Measurements from ENCODE around the gene MLLT3.

Gene MLLT3

GRCh38 chr9:20476912-20477521 lies 145.3 kb downstream of the MLLT3 start:
- Histone ChIP-seq H3K27me3 (no peaks in the 10 kb centered on the region; the same call in 1 of the 2 replicates), H3K9me3 (no peaks in the 10 kb centered on the region), H3K4me3 (ENCODE audit: low read depth, low read length) (no peak overlapping the region), H3K4me1 (no peaks in the 10 kb centered on the region), H3K36me3 (no peaks in the 10 kb centered on the region)
- TF ChIP-seq CTCF (IDR thresholded peaks at IDR 0.05; ENCODE audit: low read depth, low read length): no peak
- DNase-seq: no peak

GRCh38 chr9:20474496-20474895 lies 147.8 kb downstream of the MLLT3 start:
- H3K36me3 ChIP-seq: no peaks in the 10 kb centered on the region
- no peaks in the 10 kb centered on the region; the same call in none of the 2 replicates for H3K27me3 ChIP-seq

GRCh38 chr9:20473515-20474013 lies 148.7 kb downstream of the MLLT3 start:
- no peak for TF ChIP-seq CTCF (IDR thresholded peaks at IDR 0.05; ENCODE audit: low read depth, low read length)
- Histone ChIP-seq H3K27me3 (peaks cover 8% of the 10 kb centered on the region), H3K36me3 (no peaks in the 10 kb centered on the region), H3K9me3 (no peaks in the 10 kb centered on the region), H3K4me3 (ENCODE audit: low read depth, low read length) (no peak overlapping the region), H3K4me1 (no peaks in the 10 kb centered on the region)
- no peak for DNase-seq

More at GRCh38 chr9:20474496-20474895, 147.8 kb downstream of the MLLT3 start:
- no peak overlapping the region for H3K4me3 ChIP-seq (ENCODE audit: low read depth, low read length)
- H3K4me1 ChIP-seq: no peaks in the 10 kb centered on the region
- no peak for DNase-seq
- no peak for TF ChIP-seq CTCF (IDR thresholded peaks at IDR 0.05; ENCODE audit: low read depth, low read length)
- no peaks in the 10 kb centered on the region for H3K9me3 ChIP-seq

GRCh38 chr9:20472342-20473045 lies 149.8 kb downstream of the MLLT3 start:
- DNase-seq: no peak
- Histone ChIP-seq H3K27me3 (peaks cover 8% of the 10 kb centered on the region), H3K36me3 (no peaks in the 10 kb centered on the region), H3K4me3 (ENCODE audit: low read depth, low read length) (no peak overlapping the region), H3K9me3 (no peaks in the 10 kb centered on the region), H3K4me1 (no peaks in the 10 kb centered on the region)
- no peak for TF ChIP-seq CTCF (IDR thresholded peaks at IDR 0.05; ENCODE audit: low read depth, low read length)

GRCh38 chr9:20466328-20467008 lies 155.8 kb downstream of the MLLT3 start:
- H3K27me3 ChIP-seq: peaks cover 8% of the 10 kb centered on the region
- H3K36me3 ChIP-seq: no peaks in the 10 kb centered on the region
- no peak overlapping the region for H3K4me3 ChIP-seq (ENCODE audit: low read depth, low read length)
- DNase-seq: no peak
- no peaks in the 10 kb centered on the region for H3K4me1 ChIP-seq
- no peak for TF ChIP-seq CTCF (IDR thresholded peaks at IDR 0.05; ENCODE audit: low read depth, low read length)
- no peaks in the 10 kb centered on the region for H3K9me3 ChIP-seq

Measured in BE2C (cell line).